Caco-2 (cell line): ENCODE results near the gene ACKR2. TPM values are rescaled to one million over a fixed set of nuclear protein-coding genes. Genes with fewer than 3 reads are reported as not detected.

ENCODE experiments used
- BruUV-seq: library from RNA; stranded (reverse); fragments of 400-500 nt; replicated peaks from 2 replicates; lab custom pipeline; 2021; lab: Mats Ljungman, UMichigan
- CTCF ChIA-PET: fragments of 300-600 bp; sonication (Branson Sonifier 250); formaldehyde crosslinking; loops from one replicate; lab custom pipeline; 2022; ENCODE audit warnings: antibody characterized with exemption; lab: Charles Lee
- POLR2A ChIA-PET: fragments of 300-600 bp; sonication (Branson Sonifier 250); formaldehyde crosslinking; loops from one replicate; lab custom pipeline; 2022; ENCODE audit warnings: antibody characterized with exemption; lab: Charles Lee
- DNase-seq, 2 experiments: peaks; one replicate each; pipeline versions ENCODE4 v3.0.0 to v3.0.0-alpha.2; 2020 to 2022
- H3K27me3 ChIP-seq: replicated peaks from 2 replicates; pipeline ENCODE4 v1.6.0; 2011; ENCODE audit warnings: low read length; ENCODE audit not compliant: control insufficient read depth, insufficient read depth
- H3K36me3 ChIP-seq: 2 replicates; pipeline ENCODE4 v1.5.1; 2011; ENCODE audit warnings: low read length; ENCODE audit not compliant: control insufficient read depth, insufficient read depth
- H3K4me1 ChIP-seq: fragments of 250-450 bp; sonication (Bioruptor Pico); 2 replicates; pipeline ENCODE4 v1.5.1; 2020; ENCODE audit warnings: mild to moderate bottlenecking
- H3K4me3 ChIP-seq: 2 replicates; pipeline ENCODE4 v1.5.1; 2011; ENCODE audit warnings: low read depth, mild to moderate bottlenecking, control low read depth, low read length
- H3K9me3 ChIP-seq: fragments of 250-450 bp; sonication (Bioruptor Pico); 2 replicates; pipeline ENCODE4 v1.5.1; 2020; ENCODE audit warnings: mild to moderate bottlenecking, moderate library complexity
- H3K27ac Mint-ChIP-seq: one replicate; pipeline ENCODE4 v1.8.0; 2022; ENCODE audit warnings: mixed read lengths; ENCODE audit not compliant: unreplicated experiment
- H3K27me3 Mint-ChIP-seq: one replicate; pipeline ENCODE4 v1.8.0; 2022; ENCODE audit warnings: mixed read lengths; ENCODE audit not compliant: insufficient read depth, unreplicated experiment
- H3K36me3 Mint-ChIP-seq: one replicate; pipeline ENCODE4 v1.8.0; 2022; ENCODE audit warnings: mild to moderate bottlenecking, mixed read lengths; ENCODE audit not compliant: insufficient read depth, unreplicated experiment
- H3K4me1 Mint-ChIP-seq: one replicate; pipeline ENCODE4 v1.8.0; 2022; ENCODE audit warnings: low read depth, mixed read lengths; ENCODE audit not compliant: unreplicated experiment
- H3K4me3 Mint-ChIP-seq: one replicate; pipeline ENCODE4 v1.8.0; 2022; ENCODE audit warnings: mild to moderate bottlenecking, moderate library complexity, mixed read lengths; ENCODE audit not compliant: unreplicated experiment
- H3K9me3 Mint-ChIP-seq: one replicate; pipeline ENCODE4 v1.8.0; 2022; ENCODE audit warnings: mixed read lengths; ENCODE audit not compliant: unreplicated experiment
- CTCF ChIP-seq, 2 experiments: fragments of 200-600 bp in 1 of 2; IDR thresholded peaks; 1 replicate in 1 of 2; 2 replicates in 1 of 2; pipeline versions ENCODE4 v1.5.1 to v1.8.0; 2011 to 2022; ENCODE audit warnings: antibody characterized with exemption in 1 of 2, control low read depth in 1 of 2, inconsistent platforms in 1 of 2, low read depth in 1 of 2, low read length in 1 of 2, mild to moderate bottlenecking in 1 of 2, moderate library complexity in 1 of 2; ENCODE audit not compliant: insufficient read depth in 1 of 2, severe bottlenecking in 1 of 2, unreplicated experiment in 1 of 2
- intact Hi-C: fragments of 100-400 bp; cut with micrococcal nuclease; formaldehyde crosslinking; loops from one replicate; pipeline ENCODE4 v1.10.0; 2022; ENCODE audit not compliant: unreplicated experiment
- total RNA-seq: library from RNA; stranded (reverse); gene quantifications from 2 replicates; pipeline ENCODE4 v1.2.3, GENCODE V29; 2022

ACKR2 gene
- total RNA-seq, 1 experiment from 2014 or later, result 3.5 TPM

DNA sequence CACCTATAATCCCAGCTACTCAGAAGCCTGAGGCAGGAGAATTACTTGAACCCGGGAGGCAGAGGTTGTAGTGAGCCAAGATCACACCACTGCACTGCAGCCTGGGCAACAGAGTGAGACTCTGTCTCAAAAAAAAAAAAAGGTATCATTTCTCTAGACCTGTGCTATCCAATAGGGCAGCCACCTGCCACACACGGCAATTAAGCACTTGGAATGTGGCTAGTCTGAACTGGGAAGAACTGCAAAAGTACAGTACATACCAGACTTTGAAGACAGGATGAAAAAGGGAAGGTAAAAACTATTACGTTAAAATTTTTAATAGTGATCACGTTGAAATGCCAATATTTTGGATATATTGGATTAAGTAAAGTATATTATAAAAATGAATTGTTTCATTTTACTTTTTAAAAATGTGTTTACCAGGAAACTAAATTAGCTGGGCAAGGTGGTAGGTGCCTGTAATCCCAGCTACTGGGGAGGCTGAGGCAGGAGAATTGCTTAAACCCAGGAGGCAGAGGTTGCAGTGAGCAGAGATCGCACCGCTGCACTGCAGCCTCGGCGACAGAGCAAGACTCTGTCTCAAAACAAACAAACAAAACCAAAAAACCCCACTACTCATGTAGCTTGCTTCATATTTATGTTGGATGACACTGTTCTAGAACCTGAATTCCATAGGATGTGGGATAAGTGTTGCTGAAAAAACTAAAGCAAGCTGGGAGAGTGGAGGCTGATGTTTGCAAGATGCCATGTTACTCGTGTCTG lies 64.2 kb downstream of the ACKR2 start:
- H3K27me3 ChIP-seq, result no peaks in the 10 kb centered on the region
- no TSS peak for BruUV-seq
- Mint-ChIP-seq H3K27ac (no peak overlapping the region), H3K27me3 (peaks cover 4% of the 10 kb centered on the region), H3K36me3 (no peaks in the 10 kb centered on the region), H3K4me3 (no peak overlapping the region), H3K9me3 (no peaks in the 10 kb centered on the region), H3K4me1 (no peaks in the 10 kb centered on the region)
- CTCF ChIA-PET, result no interaction called here
- POLR2A ChIA-PET, result no interaction called here
- no peaks in the 10 kb centered on the region for H3K4me1 ChIP-seq
- H3K4me3 ChIP-seq, result no peak overlapping the region
- no peak for DNase-seq
- intact Hi-C loops, result no loop called here
- no peaks in the 10 kb centered on the region for H3K36me3 ChIP-seq
- TF ChIP-seq CTCF (IDR thresholded peaks at IDR 0.05; ENCODE audit: insufficient read depth in 1 of 2, low read depth in 1 of 2, low read length in 1 of 2, severe bottlenecking in 1 of 2, unreplicated experiment in 1 of 2), result no peak
- no peaks in the 10 kb centered on the region for H3K9me3 ChIP-seq

GRCh38 chr3:42874749-42875148 lies 65.5 kb downstream of the ACKR2 start:
- no peaks in the 10 kb centered on the region for H3K4me1 ChIP-seq
- BruUV-seq, result no TSS peak

More at GRCh38 chr3:42874749-42875148, 65.5 kb downstream of the ACKR2 start:
- no peaks in the 10 kb centered on the region for H3K36me3 ChIP-seq
- ChIA-PET CTCF (no interaction called here), POLR2A (no interaction called here)
- H3K36me3 Mint-ChIP-seq, result no peaks in the 10 kb centered on the region
- no peak for DNase-seq
- H3K9me3 ChIP-seq, result no peaks in the 10 kb centered on the region
- no peak overlapping the region for H3K4me3 ChIP-seq
- no peaks in the 10 kb centered on the region for H3K27me3 ChIP-seq
- H3K4me1 Mint-ChIP-seq, result no peaks in the 10 kb centered on the region
- no peak overlapping the region for H3K4me3 Mint-ChIP-seq
- no peak overlapping the region for H3K27ac Mint-ChIP-seq
- intact Hi-C loops, result no loop called here
- H3K9me3 Mint-ChIP-seq, result no peaks in the 10 kb centered on the region
- no peak for TF ChIP-seq CTCF (IDR thresholded peaks at IDR 0.05; ENCODE audit: insufficient read depth in 1 of 2, low read depth in 1 of 2, low read length in 1 of 2, severe bottlenecking in 1 of 2, unreplicated experiment in 1 of 2)
- H3K27me3 Mint-ChIP-seq, result peaks cover 4% of the 10 kb centered on the region
